Large intestine (tissue), 3 donors: ENCODE results near the gene ST6GALNAC1. TPM values are rescaled to one million over a fixed set of nuclear protein-coding genes. Genes with fewer than 3 reads are reported as not detected.

Experiments
- DNase-seq, 2 donors: peaks; one replicate each; pipeline versions ENCODE4 v3.0.0 to v3.0.0-alpha.2; 2013
- H3K27ac ChIP-seq: one replicate; pipeline ENCODE4 v1.5.1; 2013; ENCODE audit warnings: low read length
- H3K27me3 ChIP-seq: 2 replicates; pipeline ENCODE4 v1.6.1; 2013; ENCODE audit warnings: low read length; ENCODE audit not compliant: control insufficient read depth, insufficient read depth
- H3K36me3 ChIP-seq: 2 replicates; pipeline ENCODE4 v1.6.1; 2013; ENCODE audit warnings: low read length; ENCODE audit not compliant: control insufficient read depth, insufficient read depth
- H3K4me1 ChIP-seq: one replicate; pipeline ENCODE4 v1.6.1; 2013; ENCODE audit warnings: low read length; ENCODE audit not compliant: control insufficient read depth, insufficient read depth
- H3K4me3 ChIP-seq: one replicate; pipeline ENCODE4 v1.5.1; 2013; ENCODE audit warnings: low read length
- H3K9me3 ChIP-seq: one replicate; pipeline ENCODE4 v1.6.1; 2013; ENCODE audit warnings: mild to moderate bottlenecking, low read depth, low read length, moderate library complexity; ENCODE audit not compliant: control insufficient read depth
- WGBS: methylation state at CpG from one replicate; pipeline ENCODE4 v1.1.5; 2013; ENCODE audit warnings: low lambda C conversion rate; ENCODE audit not compliant: insufficient coverage; 5-methylcytosine and 5-hydroxymethylcytosine counted together
- polyA plus RNA-seq: library from polyadenylated mRNA; unstranded; fragments of 120-200 nt; gene quantifications from one replicate; pipeline ENCODE4 v1.2.1, GENCODE V29; 2013

The ST6GALNAC1 gene
- polyA plus RNA-seq, 1 donor = 141 TPM

GRCh38 chr17:76582660-76583059, 60.9 kb downstream of the ST6GALNAC1 start:
- H3K4me3 ChIP-seq = no peak overlapping the region

GRCh38 chr17:76581515-76581914, 62.0 kb downstream of the ST6GALNAC1 start:
- Histone ChIP-seq H3K27me3 (peaks cover 35% of the 10 kb centered on the region), H3K36me3 (no peaks in the 10 kb centered on the region), H3K4me3 (no peak overlapping the region), H3K4me1 (peaks cover 7% of the 10 kb centered on the region), H3K9me3 (peaks cover 5% of the 10 kb centered on the region), H3K27ac (no peak overlapping the region)
- no peak for DNase-seq
- 92% methylated on average over 2 of the region's 5 CpGs for WGBS

More at GRCh38 chr17:76582660-76583059, 60.9 kb downstream of the ST6GALNAC1 start:
- no peak for DNase-seq
- WGBS = no CpG with 5 or more reads among the region's 3 CpGs
- H3K27ac ChIP-seq = no peak overlapping the region
- peaks cover 5% of the 10 kb centered on the region for H3K9me3 ChIP-seq
- peaks cover 46% of the 10 kb centered on the region for H3K27me3 ChIP-seq
- H3K4me1 ChIP-seq = peaks cover 10% of the 10 kb centered on the region
- no peaks in the 10 kb centered on the region for H3K36me3 ChIP-seq

DNA sequence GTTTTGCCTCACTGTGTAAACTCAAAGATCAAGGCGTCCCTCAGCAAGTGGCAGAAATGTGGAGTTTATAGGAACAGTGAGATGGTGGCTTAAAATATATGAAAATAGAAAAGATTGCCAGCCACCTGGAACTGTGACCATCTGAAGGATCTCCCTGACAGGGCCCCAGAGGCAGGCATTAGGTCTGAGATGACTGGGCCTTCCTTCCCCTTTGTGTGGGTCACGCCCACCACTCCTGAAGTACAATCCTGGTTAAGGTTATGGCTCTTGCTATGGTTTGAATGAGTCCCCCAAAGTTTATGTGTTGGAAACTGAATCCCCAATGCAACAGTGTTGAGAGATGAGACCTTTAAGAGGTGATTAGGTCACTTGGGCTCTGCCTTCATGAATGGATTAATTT, 64.3 kb downstream of the ST6GALNAC1 start:
- no peak overlapping the region for H3K27ac ChIP-seq
- H3K4me3 ChIP-seq = no peak overlapping the region
- H3K27me3 ChIP-seq = peaks cover 15% of the 10 kb centered on the region
- no peaks in the 10 kb centered on the region for H3K4me1 ChIP-seq
- no peaks in the 10 kb centered on the region for H3K36me3 ChIP-seq
- no CpG with 5 or more reads among the region's 2 CpGs for WGBS
- DNase-seq = no peak
- H3K9me3 ChIP-seq = no peaks in the 10 kb centered on the region

DNA sequence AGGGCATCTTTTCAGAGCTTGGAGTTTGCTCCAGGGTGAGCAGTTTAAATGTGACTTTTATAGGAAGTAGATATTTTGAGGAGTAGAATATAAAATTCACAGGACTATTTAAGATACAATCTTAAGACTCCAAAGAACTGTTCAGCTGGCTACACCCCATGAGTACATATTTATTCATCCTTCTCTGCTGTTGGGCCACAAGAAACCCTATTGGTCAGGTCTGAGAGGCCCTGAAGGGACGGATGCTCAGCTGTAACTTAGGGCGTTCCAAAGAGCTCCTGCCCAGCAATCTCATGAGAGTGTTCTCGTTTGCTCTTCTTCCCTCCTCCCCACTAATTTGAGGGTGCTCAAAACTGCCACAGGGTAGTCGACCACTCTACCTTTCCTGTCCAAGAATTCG, 65.2 kb downstream of the ST6GALNAC1 start:
- DNase-seq = no peak
- no peaks in the 10 kb centered on the region for H3K36me3 ChIP-seq
- WGBS = no CpG with 5 or more reads among the region's 5 CpGs
- no peak overlapping the region for H3K27ac ChIP-seq
- no peak overlapping the region for H3K4me3 ChIP-seq
- H3K27me3 ChIP-seq = peaks cover 8% of the 10 kb centered on the region
- H3K9me3 ChIP-seq = no peaks in the 10 kb centered on the region
- H3K4me1 ChIP-seq = no peaks in the 10 kb centered on the region

GRCh38 chr17:76577876-76578275, 65.7 kb downstream of the ST6GALNAC1 start:
- Histone ChIP-seq H3K4me1 (no peaks in the 10 kb centered on the region), H3K27ac (no peak overlapping the region), H3K27me3 (peaks cover 6% of the 10 kb centered on the region), H3K9me3 (no peaks in the 10 kb centered on the region), H3K36me3 (no peaks in the 10 kb centered on the region), H3K4me3 (no peak overlapping the region)
- no peak for DNase-seq
- no CpG with 5 or more reads among the region's 7 CpGs for WGBS

GRCh38 chr17:76576189-76576588, 67.4 kb downstream of the ST6GALNAC1 start:
- peaks cover 3% of the 10 kb centered on the region for H3K27me3 ChIP-seq
- H3K36me3 ChIP-seq = no peaks in the 10 kb centered on the region
- no peaks in the 10 kb centered on the region for H3K4me1 ChIP-seq
- DNase-seq = no peak
- no peak overlapping the region for H3K4me3 ChIP-seq
- WGBS = 84% methylated on average over 4 of the region's 9 CpGs
- H3K27ac ChIP-seq = no peak overlapping the region
- H3K9me3 ChIP-seq = no peaks in the 10 kb centered on the region

GRCh38 chr17:76575570-76575969, 68.0 kb downstream of the ST6GALNAC1 start:
- WGBS = no CpG with 5 or more reads among the region's 5 CpGs
- H3K27me3 ChIP-seq = no peaks in the 10 kb centered on the region
- no peak for DNase-seq
- H3K36me3 ChIP-seq = no peaks in the 10 kb centered on the region
- no peaks in the 10 kb centered on the region for H3K4me1 ChIP-seq
- H3K4me3 ChIP-seq = no peak overlapping the region
- H3K27ac ChIP-seq = no peak overlapping the region
- no peaks in the 10 kb centered on the region for H3K9me3 ChIP-seq

Other genes starting within 250 kb of the ST6GALNAC1 start
- gene UBE2O, start 190.6 kb downstream of the ST6GALNAC1 start, polyA plus RNA-seq = 21.0 TPM
- gene AANAT, start 176.2 kb downstream of the ST6GALNAC1 start, polyA plus RNA-seq = 0.13 TPM
- gene RHBDF2, start 142.3 kb downstream of the ST6GALNAC1 start, polyA plus RNA-seq = 35.2 TPM
- 14.1 TPM for gene CYGB, start 106.0 kb downstream of the ST6GALNAC1 start, polyA plus RNA-seq
- gene PRCD, start 103.7 kb downstream of the ST6GALNAC1 start, polyA plus RNA-seq = 4.7 TPM
- 3.9 TPM for gene ST6GALNAC2, start 57.9 kb downstream of the ST6GALNAC1 start, polyA plus RNA-seq
- 55.5 TPM for gene MXRA7, start 67.2 kb upstream of the ST6GALNAC1 start, polyA plus RNA-seq
- 32.7 TPM for gene JMJD6, start 82.8 kb upstream of the ST6GALNAC1 start, polyA plus RNA-seq
- gene METTL23, start 83.1 kb upstream of the ST6GALNAC1 start, polyA plus RNA-seq = 38.8 TPM
- gene SRSF2, start 93.6 kb upstream of the ST6GALNAC1 start, polyA plus RNA-seq = 258 TPM
- 28.8 TPM for gene MFSD11, start 94.4 kb upstream of the ST6GALNAC1 start, polyA plus RNA-seq
- 1.4 TPM for gene MGAT5B, start 224.6 kb upstream of the ST6GALNAC1 start, polyA plus RNA-seq